ENCODE results near the gene PAK5. TPM values are rescaled to one million over a fixed set of nuclear protein-coding genes. Genes with fewer than 3 reads are reported as not detected.

Gene PAK5
- total RNA-seq, 6 experiments from 2014 or later = not detected

DNA sequence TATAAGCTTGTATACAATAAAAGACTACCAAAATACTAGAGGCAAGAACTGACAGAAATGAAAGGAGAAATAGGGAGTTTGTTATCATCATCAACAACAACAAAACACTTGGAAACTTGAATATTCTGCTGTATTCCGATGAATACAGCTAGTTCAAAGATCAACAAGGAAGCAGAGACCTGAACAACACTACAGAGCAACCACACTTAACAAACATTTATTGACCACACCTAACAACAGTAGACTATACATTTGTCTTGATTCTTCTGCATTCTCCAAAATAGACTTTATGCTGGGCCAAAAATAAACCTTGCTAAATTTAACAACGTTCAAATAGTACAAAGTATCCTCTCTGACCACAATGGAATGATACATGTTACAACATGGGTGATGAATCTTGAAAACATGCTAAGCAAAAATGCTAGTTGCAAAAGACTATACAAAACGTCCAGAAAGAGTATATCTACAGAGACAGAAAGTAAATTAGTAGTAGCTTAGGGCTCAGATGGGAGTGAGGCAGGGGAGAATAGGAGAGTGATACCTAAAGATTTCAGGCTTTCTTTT is 39.1 kb upstream of the PAK5 start:
- peaks cover 23% of the 10 kb centered on the region for H3K9me3 Mint-ChIP-seq
- TF ChIP-seq, protein P1, sequence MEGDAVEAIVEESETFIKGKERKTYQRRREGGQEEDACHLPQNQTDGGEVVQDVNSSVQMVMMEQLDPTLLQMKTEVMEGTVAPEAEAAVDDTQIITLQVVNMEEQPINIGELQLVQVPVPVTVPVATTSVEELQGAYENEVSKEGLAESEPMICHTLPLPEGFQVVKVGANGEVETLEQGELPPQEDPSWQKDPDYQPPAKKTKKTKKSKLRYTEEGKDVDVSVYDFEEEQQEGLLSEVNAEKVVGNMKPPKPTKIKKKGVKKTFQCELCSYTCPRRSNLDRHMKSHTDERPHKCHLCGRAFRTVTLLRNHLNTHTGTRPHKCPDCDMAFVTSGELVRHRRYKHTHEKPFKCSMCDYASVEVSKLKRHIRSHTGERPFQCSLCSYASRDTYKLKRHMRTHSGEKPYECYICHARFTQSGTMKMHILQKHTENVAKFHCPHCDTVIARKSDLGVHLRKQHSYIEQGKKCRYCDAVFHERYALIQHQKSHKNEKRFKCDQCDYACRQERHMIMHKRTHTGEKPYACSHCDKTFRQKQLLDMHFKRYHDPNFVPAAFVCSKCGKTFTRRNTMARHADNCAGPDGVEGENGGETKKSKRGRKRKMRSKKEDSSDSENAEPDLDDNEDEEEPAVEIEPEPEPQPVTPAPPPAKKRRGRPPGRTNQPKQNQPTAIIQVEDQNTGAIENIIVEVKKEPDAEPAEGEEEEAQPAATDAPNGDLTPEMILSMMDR (IDR thresholded peaks at IDR 0.05) = no peak
- DNase-seq = no peak
- no peaks in the 10 kb centered on the region; the same call in 1 of the 2 replicates for H3K36me3 Mint-ChIP-seq (ENCODE audit: low read depth)
- H3K4me1 Mint-ChIP-seq (ENCODE audit: low read depth) = no peaks in the 10 kb centered on the region
- H3K27me3 Mint-ChIP-seq (ENCODE audit: insufficient read depth) = no peaks in the 10 kb centered on the region
- H3K4me3 Mint-ChIP-seq = no peak overlapping the region
- H3K27ac Mint-ChIP-seq = no peak overlapping the region

DNA sequence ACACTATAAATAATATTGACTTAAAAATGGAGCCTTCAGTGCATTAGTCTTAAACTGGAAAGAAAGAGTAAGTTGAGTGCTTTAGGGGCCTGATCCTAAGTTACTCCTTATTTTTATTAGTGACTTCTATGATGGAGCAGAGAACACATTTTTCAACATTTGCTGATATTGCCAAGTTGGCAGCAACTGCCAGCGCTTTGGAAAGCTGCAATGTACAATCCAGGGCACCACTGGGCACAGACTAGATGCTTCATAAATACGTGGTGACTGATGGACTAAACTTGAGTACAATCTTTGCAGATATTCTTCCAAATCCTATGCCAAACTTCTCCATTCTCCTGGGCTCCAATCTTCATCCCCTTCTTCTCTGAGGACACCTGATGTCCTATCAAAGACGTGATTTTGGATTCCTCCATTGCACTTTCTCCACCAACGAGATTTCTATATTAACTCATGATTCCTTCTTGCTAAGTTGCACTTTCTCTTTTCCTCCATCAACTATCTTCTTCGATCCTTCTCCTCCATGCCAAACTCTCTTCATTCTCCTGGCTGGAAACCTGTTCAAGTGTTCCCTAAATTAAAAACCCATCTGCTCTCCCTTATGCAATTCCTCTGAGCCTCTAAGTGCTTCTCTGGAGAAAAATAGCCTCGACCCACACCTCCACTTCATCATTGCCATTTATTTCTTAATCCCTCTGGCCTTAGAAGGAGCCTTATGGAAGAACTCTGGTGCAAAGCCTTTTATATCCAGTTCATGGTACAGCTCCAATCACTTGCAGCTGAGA is 28.5 kb upstream of the PAK5 start:
- TF ChIP-seq, protein P1 (IDR thresholded peaks at IDR 0.05) = no peak
- H3K4me3 Mint-ChIP-seq = no peak overlapping the region
- H3K9me3 Mint-ChIP-seq = peaks cover 41% of the 10 kb centered on the region
- no peak for DNase-seq
- no peaks in the 10 kb centered on the region for H3K27me3 Mint-ChIP-seq (ENCODE audit: insufficient read depth)
- H3K36me3 Mint-ChIP-seq (ENCODE audit: low read depth) = no peaks in the 10 kb centered on the region
- H3K27ac Mint-ChIP-seq = no peak overlapping the region
- H3K4me1 Mint-ChIP-seq (ENCODE audit: low read depth) = no peaks in the 10 kb centered on the region

DNA sequence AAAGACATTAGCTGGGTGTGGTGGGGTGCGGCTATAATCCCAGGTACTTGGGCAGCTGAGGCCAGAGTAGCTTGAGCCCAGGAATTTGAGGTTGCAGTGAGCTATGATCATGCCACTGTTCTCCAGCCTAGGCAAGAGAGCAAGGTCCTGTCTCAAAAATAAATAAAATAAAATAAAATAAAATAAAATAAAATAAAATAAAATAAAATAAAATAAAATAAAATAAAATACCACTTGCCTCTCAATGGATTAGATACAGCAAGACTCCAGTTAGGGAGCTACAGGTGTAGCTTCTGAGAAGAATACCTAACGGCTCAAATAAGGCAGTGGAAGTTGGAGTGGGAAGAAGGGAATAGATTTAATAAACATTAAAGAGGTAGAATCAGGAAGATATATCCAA is 13.7 kb upstream of the PAK5 start:
- Mint-ChIP-seq H3K4me1 (ENCODE audit: low read depth) (no peaks in the 10 kb centered on the region), H3K27me3 (ENCODE audit: insufficient read depth) (no peaks in the 10 kb centered on the region), H3K36me3 (ENCODE audit: low read depth) (no peaks in the 10 kb centered on the region), H3K27ac (no peak overlapping the region), H3K9me3 (peaks cover 26% of the 10 kb centered on the region), H3K4me3 (no peak overlapping the region)
- DNase-seq = no peak
- TF ChIP-seq, protein P1 (IDR thresholded peaks at IDR 0.05) = no peak

DNA sequence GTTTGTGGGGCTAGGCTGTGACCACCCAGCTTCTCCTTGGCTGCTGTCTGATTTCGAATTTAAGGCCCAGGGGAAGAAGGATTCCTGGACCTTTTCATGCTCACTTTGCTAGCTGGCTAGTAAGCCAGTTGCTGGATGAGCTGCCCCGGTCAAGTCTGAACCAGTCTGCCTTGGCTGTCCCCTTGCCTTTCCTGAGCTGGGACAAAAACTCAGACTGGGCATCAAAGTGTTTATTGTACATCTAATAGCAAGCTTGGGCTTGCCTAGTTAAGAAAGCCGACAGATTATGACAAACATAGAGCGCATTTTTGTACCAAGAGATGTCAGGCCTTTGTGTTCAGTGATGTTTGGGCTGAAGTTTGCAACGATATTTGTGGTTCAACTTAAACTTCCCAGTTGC is 750 bp upstream of the PAK5 start:
- H3K36me3 Mint-ChIP-seq (ENCODE audit: low read depth) = peaks cover 10% of the 10 kb centered on the region; the same call in 1 of the 2 replicates
- H3K4me1 Mint-ChIP-seq (ENCODE audit: low read depth) = no peaks in the 10 kb centered on the region
- no peak for DNase-seq
- TF ChIP-seq, protein P1 (IDR thresholded peaks at IDR 0.05) = no peak
- no peaks in the 10 kb centered on the region for H3K27me3 Mint-ChIP-seq (ENCODE audit: insufficient read depth)
- H3K9me3 Mint-ChIP-seq = peaks cover 27% of the 10 kb centered on the region
- no peak overlapping the region for H3K4me3 Mint-ChIP-seq
- H3K27ac Mint-ChIP-seq = no peak overlapping the region

DNA sequence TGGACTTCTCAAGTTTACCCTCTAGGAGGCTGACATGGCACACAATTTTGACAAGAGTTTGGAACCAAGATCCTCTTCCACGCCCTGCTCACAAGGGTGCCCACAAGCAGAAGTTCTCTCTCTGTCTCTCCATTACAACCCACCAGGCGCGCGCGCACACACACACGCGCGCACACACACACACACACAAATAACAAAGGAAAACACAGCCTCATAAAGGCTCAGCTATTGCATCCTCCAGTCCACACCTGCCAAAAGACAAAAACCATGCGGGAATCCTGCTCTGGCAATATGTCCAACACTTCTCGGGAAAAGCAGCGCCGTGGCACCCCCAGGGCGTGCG is 870 bp downstream of the PAK5 start:
- Mint-ChIP-seq H3K9me3 (peaks cover 27% of the 10 kb centered on the region), H3K27ac (no peak overlapping the region), H3K4me3 (no peak overlapping the region), H3K4me1 (ENCODE audit: low read depth) (no peaks in the 10 kb centered on the region), H3K27me3 (ENCODE audit: insufficient read depth) (no peaks in the 10 kb centered on the region), H3K36me3 (ENCODE audit: low read depth) (peaks cover 10% of the 10 kb centered on the region; the same call in 1 of the 2 replicates)
- TF ChIP-seq, protein P1 (IDR thresholded peaks at IDR 0.05) = no peak
- DNase-seq = no peak

Data from HFFc6 (cell line).